Fibroblast of lung (primary cell): ENCODE measurements around the gene PPP4C. TPM values are rescaled to one million over a fixed set of nuclear protein-coding genes. Genes with fewer than 3 reads are reported as not detected.
"Not testable (repeated sequence)": the region's sequence is repeated elsewhere in the genome, so short reads cannot be mapped to it uniquely, and the experiment has no call there.

ENCODE experiments used
- DNase-seq, 2 donors: peaks; one replicate each; pipeline versions ENCODE4 v3.0.0 to v3.0.0-alpha.2; 2010; ENCODE audit warnings: low read depth in 2 of 2
- H2AFZ ChIP-seq: 2 replicates; pipeline ENCODE4 v1.5.1; 2012; ENCODE audit warnings: low read length, control low read depth, inconsistent platforms
- H3K27ac ChIP-seq: 2 replicates; pipeline ENCODE4 v1.5.1; 2011; ENCODE audit warnings: low read length, control low read depth; ENCODE audit not compliant: insufficient read depth
- H3K27me3 ChIP-seq: 2 replicates; pipeline ENCODE4 v1.5.1; 2011; ENCODE audit warnings: mild to moderate bottlenecking, low read length; ENCODE audit not compliant: control insufficient read depth, insufficient read depth
- H3K36me3 ChIP-seq: 2 replicates; pipeline ENCODE4 v1.5.1; 2011; ENCODE audit warnings: low read length; ENCODE audit not compliant: control insufficient read depth, insufficient read depth
- H3K4me1 ChIP-seq: 2 replicates; pipeline ENCODE4 v1.5.1; 2011; ENCODE audit warnings: low read length; ENCODE audit not compliant: control insufficient read depth, insufficient read depth; ENCODE audit errors: extremely low read depth
- H3K4me2 ChIP-seq: 2 replicates; pipeline ENCODE4 v1.5.1; 2011; ENCODE audit warnings: low read length, control low read depth; ENCODE audit not compliant: insufficient read depth; ENCODE audit errors: extremely low read depth
- H3K4me3 ChIP-seq, 4 experiments: fragments of 200-600 bp in 1 of 4; sonication (generic) in 1 of 4; replicated peaks in 1 of 4; 2 replicates each; pipeline ENCODE4 v1.5.1; 2011 to 2016; ENCODE audit warnings: low read length in 4 of 4, low read depth in 3 of 4, mild to moderate bottlenecking in 3 of 4, control low read depth in 2 of 4, inconsistent platforms in 1 of 4, mixed read lengths in 1 of 4; ENCODE audit not compliant: insufficient read depth in 1 of 4; ENCODE audit errors: control extremely low read depth in 1 of 4
- H3K79me2 ChIP-seq: 2 replicates; pipeline ENCODE4 v1.5.1; 2012; ENCODE audit warnings: mild to moderate bottlenecking, low read length, inconsistent platforms; ENCODE audit not compliant: control insufficient read depth, insufficient read depth
- H3K9ac ChIP-seq: 2 replicates; pipeline ENCODE4 v1.5.1; 2011; ENCODE audit warnings: mild to moderate bottlenecking, low read length, control low read depth; ENCODE audit not compliant: insufficient read depth
- H3K9me3 ChIP-seq: 2 replicates; pipeline ENCODE4 v1.5.1; 2012; ENCODE audit warnings: low read depth, low read length; ENCODE audit not compliant: control insufficient read depth, insufficient read depth
- H4K20me1 ChIP-seq: 2 replicates; pipeline ENCODE4 v1.5.1; 2011; ENCODE audit warnings: low read length; ENCODE audit not compliant: control insufficient read depth, insufficient read depth; ENCODE audit errors: extremely low read depth
- EZH2 ChIP-seq: IDR thresholded peaks from 2 replicates; pipeline ENCODE4 v1.5.1; 2012; ENCODE audit warnings: low read length, control low read depth, mild to moderate bottlenecking; ENCODE audit errors: missing control alignments
- polyA plus RNA-seq, 2 donors: library from polyadenylated mRNA; depleted of rRNA in 1 of 2; stranded (reverse) in 1 of 2; unstranded in 1 of 2; fragments of >200 nt; gene quantifications; 2 replicates each; pipeline ENCODE4 v1.2.1, GENCODE V29; 2011 to 2012; ENCODE audit warnings: missing spikeins in 1 of 2
- total RNA-seq: library from RNA; depleted of rRNA; stranded (reverse); fragments of >200 nt; gene quantifications from 2 replicates; pipeline ENCODE4 v1.2.1, GENCODE V29; 2014
- TF ChIP-seq, protein P1 (sequence below), 2 donors: IDR thresholded peaks in 1 of 2; conservative IDR thresholded peaks in 1 of 2; 1 replicate in 1 of 2; 2 replicates in 1 of 2; pipeline ENCODE4 v1.5.1; 2011 to 2012; ENCODE audit warnings: low read length in 2 of 2, control low read depth in 1 of 2, inconsistent platforms in 1 of 2, low read depth in 1 of 2, mild to moderate bottlenecking in 1 of 2

The PPP4C gene
- total and polyA plus RNA-seq, 2 donors (not counting 1 experiment from before 2014, with no cell fraction given) = 116 to 147 TPM

DNA sequence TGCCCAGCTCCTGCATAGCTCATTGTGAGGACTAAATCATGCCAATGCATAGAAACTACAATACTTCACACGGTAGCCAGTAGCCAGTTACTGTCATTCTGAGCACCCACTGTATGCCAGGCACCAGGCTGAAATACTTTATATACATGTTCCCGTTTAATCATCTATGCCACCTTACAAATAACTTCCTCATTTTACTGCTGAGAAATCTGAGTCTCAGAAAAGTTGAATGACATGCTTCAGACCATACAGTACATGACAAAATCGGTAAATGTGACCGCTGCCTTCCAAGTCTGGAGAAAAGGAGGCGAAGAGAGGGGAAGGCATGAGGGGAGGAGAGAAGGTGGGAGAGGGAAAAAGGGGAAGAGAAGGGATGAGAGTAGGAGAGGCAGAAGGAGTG lies 35.6 kb upstream of the PPP4C start:
- no peak overlapping the region for H2AFZ ChIP-seq
- H3K27ac ChIP-seq = no peak overlapping the region
- TF ChIP-seq, protein P1, sequence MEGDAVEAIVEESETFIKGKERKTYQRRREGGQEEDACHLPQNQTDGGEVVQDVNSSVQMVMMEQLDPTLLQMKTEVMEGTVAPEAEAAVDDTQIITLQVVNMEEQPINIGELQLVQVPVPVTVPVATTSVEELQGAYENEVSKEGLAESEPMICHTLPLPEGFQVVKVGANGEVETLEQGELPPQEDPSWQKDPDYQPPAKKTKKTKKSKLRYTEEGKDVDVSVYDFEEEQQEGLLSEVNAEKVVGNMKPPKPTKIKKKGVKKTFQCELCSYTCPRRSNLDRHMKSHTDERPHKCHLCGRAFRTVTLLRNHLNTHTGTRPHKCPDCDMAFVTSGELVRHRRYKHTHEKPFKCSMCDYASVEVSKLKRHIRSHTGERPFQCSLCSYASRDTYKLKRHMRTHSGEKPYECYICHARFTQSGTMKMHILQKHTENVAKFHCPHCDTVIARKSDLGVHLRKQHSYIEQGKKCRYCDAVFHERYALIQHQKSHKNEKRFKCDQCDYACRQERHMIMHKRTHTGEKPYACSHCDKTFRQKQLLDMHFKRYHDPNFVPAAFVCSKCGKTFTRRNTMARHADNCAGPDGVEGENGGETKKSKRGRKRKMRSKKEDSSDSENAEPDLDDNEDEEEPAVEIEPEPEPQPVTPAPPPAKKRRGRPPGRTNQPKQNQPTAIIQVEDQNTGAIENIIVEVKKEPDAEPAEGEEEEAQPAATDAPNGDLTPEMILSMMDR (conservative IDR thresholded peaks at IDR 0.05 in 1 of 2, IDR thresholded peaks at IDR 0.05 in 1 of 2; ENCODE audit: low read depth in 1 of 2, low read length in 2 of 2) = no peak
- TF ChIP-seq EZH2 = no peak
- no peak overlapping the region for H3K4me3 ChIP-seq
- H3K9ac ChIP-seq = no peak overlapping the region
- no peaks in the 10 kb centered on the region for H3K36me3 ChIP-seq
- no peaks in the 10 kb centered on the region for H4K20me1 ChIP-seq
- no peaks in the 10 kb centered on the region for H3K9me3 ChIP-seq
- no peaks in the 10 kb centered on the region for H3K4me1 ChIP-seq
- H3K4me2 ChIP-seq = no peak overlapping the region
- no peaks in the 10 kb centered on the region for H3K79me2 ChIP-seq
- DNase-seq = no peak
- H3K27me3 ChIP-seq = no peaks in the 10 kb centered on the region

- H3K4me2 ChIP-seq, H3K27ac ChIP-seq: not testable (repeated sequence)
Observed at GRCh38 chr16:30040690-30041089, 35.1 kb upstream of the PPP4C start.

DNA sequence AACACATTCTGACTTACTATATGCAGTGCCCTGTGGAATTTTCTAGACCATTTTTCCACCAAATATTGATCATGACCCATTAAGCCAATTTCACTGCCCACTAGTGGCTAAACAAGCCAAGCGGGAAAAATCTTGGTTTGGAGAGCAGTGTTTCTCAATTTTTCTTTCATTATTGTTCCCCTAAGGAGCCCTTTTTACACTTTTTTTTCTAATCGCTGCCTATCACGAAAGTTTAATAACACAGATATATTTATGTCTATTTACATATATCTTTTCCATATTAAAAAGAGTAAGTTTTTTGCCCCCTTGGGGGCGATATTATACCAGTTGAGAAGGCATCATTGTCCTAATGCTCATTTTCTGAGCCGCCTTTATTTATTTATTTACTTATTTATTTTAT lies 34.0 kb upstream of the PPP4C start:
- H3K9me3 ChIP-seq = no peaks in the 10 kb centered on the region

More at GRCh38 chr16:30040690-30041089, 35.1 kb upstream of the PPP4C start:
- not testable (repeated sequence) for H3K36me3 ChIP-seq, DNase-seq, H2AFZ ChIP-seq, H3K9ac ChIP-seq, H3K79me2 ChIP-seq, H4K20me1 ChIP-seq, H3K4me1 ChIP-seq, H3K9me3 ChIP-seq, H3K4me3 ChIP-seq, H3K27me3 ChIP-seq

More for the DNA sequence above, 34.0 kb upstream of the PPP4C start:
- no peaks in the 10 kb centered on the region for H3K27me3 ChIP-seq
- H3K27ac ChIP-seq = no peak overlapping the region
- no peaks in the 10 kb centered on the region for H3K79me2 ChIP-seq
- H3K4me1 ChIP-seq = no peaks in the 10 kb centered on the region
- peak; percentile 21 to 63 for DNase-seq
- TF ChIP-seq EZH2 = no peak
- TF ChIP-seq, protein P1 (conservative IDR thresholded peaks at IDR 0.05 in 1 of 2, IDR thresholded peaks at IDR 0.05 in 1 of 2; ENCODE audit: low read depth in 1 of 2, low read length in 2 of 2) = peak; percentile 21 to 34
- H3K9ac ChIP-seq = no peak overlapping the region
- H3K4me3 ChIP-seq = no peak overlapping the region
- H3K4me2 ChIP-seq = no peak overlapping the region
- no peaks in the 10 kb centered on the region for H3K36me3 ChIP-seq
- no peaks in the 10 kb centered on the region for H4K20me1 ChIP-seq
- H2AFZ ChIP-seq = no peak overlapping the region
